ENCODE measurements around the gene MEGF8. TPM values are rescaled to one million over a fixed set of nuclear protein-coding genes. Genes with fewer than 3 reads are reported as not detected.

Gene MEGF8
- total and polyA plus RNA-seq, 4 donors = 6.0 to 21.7 (median 11.1) TPM

GRCh38 chr19:42285988-42286348 is 39.5 kb upstream of the MEGF8 start:
- ATAC-seq (ENCODE audit: insufficient read depth, low FRiP score) (no peak), DNase-seq (no peak)
- H3K27me3 ChIP-seq (ENCODE audit: control insufficient read depth in 3 of 3, insufficient read depth in 3 of 3, low read length in 2 of 3) = no peaks in the 10 kb centered on the region
- peaks cover 4 to 43% (median 23%) of the 10 kb centered on the region in 4 donors for H3K36me3 ChIP-seq (ENCODE audit: control insufficient read depth in 4 of 4, insufficient read depth in 4 of 4, low read length in 4 of 4)
- H3K9ac ChIP-seq (ENCODE audit: insufficient read depth in 1 of 2, low read length in 2 of 2) = peak overlapping the region in 1 of 2 donors; percentile 44
- 16 to 32% methylated on average over 6 of the region's 6 CpGs for WGBS, 2 donors
- peak overlapping the region in 1 of 2 donors; percentile 15 for H3K27ac ChIP-seq (ENCODE audit: low read depth in 1 of 2, low read length in 1 of 2)
- TF ChIP-seq CTCF (IDR thresholded peaks at IDR 0.05; ENCODE audit: control extremely low read depth, extremely low read depth) = no peak
- no peak overlapping the region for H3K4me3 ChIP-seq
- H3K9me3 ChIP-seq (ENCODE audit: control insufficient read depth in 4 of 4, insufficient read depth in 3 of 4, low read length in 3 of 4) = no peaks in the 10 kb centered on the region
- H3K4me1 ChIP-seq (ENCODE audit: control insufficient read depth in 5 of 5, insufficient read depth in 5 of 5, low read length in 5 of 5) = peaks cover 20 to 41% (median 33%) of the 10 kb centered on the region in 5 donors

DNA sequence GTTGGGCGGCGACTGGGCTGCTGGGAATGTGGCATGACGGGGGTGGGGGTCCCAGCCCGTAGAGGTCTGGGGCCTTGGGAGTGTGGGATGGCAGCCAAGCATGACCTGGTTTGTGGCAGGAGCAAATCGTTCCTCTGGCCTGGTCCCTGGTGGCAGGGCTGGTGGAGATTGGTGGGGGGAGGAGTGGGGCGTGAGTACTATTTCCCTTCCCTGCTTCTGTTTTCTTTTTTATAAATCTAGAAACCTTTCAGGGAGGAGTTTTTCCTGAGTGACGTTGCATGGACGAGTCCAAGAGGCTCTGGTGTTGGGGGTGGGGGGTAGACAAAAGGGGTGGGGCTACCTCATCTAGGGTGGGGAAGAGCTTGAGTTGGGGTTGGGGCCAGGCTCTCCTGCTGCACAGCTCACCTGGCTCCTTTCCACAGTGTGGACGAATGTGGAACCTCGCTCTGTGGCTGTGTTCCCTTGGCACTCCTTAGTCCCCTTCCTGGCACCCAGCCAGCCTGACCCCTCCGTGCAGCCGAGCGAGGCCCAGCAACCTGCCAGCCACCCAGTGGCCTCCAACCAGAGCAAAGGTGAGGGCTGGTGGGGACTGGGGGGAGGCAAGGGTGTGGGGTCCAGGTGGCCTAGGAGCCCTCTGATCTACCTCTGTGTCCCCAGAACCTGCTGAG is 39.0 kb upstream of the MEGF8 start:
- peak overlapping the region in 1 of 2 donors; percentile 50 for H3K27ac ChIP-seq (ENCODE audit: low read depth in 1 of 2, low read length in 1 of 2)
- no peak for TF ChIP-seq CTCF (IDR thresholded peaks at IDR 0.05; ENCODE audit: control extremely low read depth, extremely low read depth)

DNA sequence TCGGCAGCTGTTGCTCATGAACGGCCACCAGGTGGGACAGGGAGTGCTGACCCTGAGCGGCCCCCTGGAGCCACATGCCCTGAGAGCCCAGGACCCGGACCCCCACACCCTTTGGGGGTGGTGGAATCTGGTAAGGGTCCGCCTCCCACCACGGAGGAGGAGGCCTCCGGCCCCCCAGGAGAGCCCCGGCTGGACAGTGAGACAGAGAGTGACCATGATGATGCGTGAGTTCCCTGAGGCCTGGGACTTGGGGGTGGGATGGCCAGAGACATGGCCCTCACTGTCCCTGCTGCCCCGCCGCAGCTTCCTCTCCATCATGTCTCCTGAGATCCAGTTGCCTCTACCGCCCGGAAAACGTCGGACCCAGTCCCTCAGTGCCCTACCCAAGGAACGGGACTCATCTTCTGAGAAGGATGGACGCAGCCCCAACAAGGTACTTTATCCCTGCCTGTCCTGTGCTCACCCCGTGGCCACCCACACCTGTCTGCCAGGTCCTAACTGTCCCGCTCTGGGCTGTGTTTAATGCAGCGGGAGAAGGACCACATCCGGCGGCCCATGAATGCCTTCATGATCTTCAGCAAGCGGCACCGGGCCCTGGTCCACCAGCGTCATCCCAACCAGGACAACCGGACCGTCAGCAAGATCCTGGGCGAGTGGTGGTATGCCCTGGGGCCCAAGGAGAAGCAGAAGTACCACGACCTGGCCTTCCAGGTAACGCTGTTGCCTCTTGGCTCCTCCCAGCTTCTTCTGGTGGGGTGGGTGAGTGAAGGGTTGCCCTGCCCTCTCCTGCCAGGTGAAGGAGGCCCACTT is 38.2 kb upstream of the MEGF8 start:
- ATAC-seq (ENCODE audit: insufficient read depth, low FRiP score) (no peak), DNase-seq (no peak)
- peak overlapping the region in 1 of 2 donors; percentile 50 for H3K27ac ChIP-seq (ENCODE audit: low read depth in 1 of 2, low read length in 1 of 2)
- no peak overlapping the region for H3K4me3 ChIP-seq
- H3K36me3 ChIP-seq (ENCODE audit: control insufficient read depth in 4 of 4, insufficient read depth in 4 of 4, low read length in 4 of 4) = peaks cover 9 to 54% (median 31%) of the 10 kb centered on the region in 4 donors
- no peak overlapping the region for H3K9ac ChIP-seq (ENCODE audit: insufficient read depth in 1 of 2, low read length in 2 of 2)
- peaks cover 20 to 30% (median 23%) of the 10 kb centered on the region in 5 donors for H3K4me1 ChIP-seq (ENCODE audit: control insufficient read depth in 5 of 5, insufficient read depth in 5 of 5, low read length in 5 of 5)
- WGBS, 2 donors = 91 to 92% methylated on average over 30 of the region's 30 CpGs
- TF ChIP-seq CTCF (IDR thresholded peaks at IDR 0.05; ENCODE audit: control extremely low read depth, extremely low read depth) = no peak
- H3K27me3 ChIP-seq (ENCODE audit: control insufficient read depth in 3 of 3, insufficient read depth in 3 of 3, low read length in 2 of 3) = no peaks in the 10 kb centered on the region
- no peaks in the 10 kb centered on the region for H3K9me3 ChIP-seq (ENCODE audit: control insufficient read depth in 4 of 4, insufficient read depth in 3 of 4, low read length in 3 of 4)

More for the DNA sequence above, 39.0 kb upstream of the MEGF8 start:
- DNase-seq (peak in 2 of 3 donors; percentile 43 to 59), ATAC-seq (ENCODE audit: insufficient read depth, low FRiP score) (no peak)
- peaks cover 20 to 37% (median 29%) of the 10 kb centered on the region in 5 donors for H3K4me1 ChIP-seq (ENCODE audit: control insufficient read depth in 5 of 5, insufficient read depth in 5 of 5, low read length in 5 of 5)
- no peaks in the 10 kb centered on the region for H3K9me3 ChIP-seq (ENCODE audit: control insufficient read depth in 4 of 4, insufficient read depth in 3 of 4, low read length in 3 of 4)
- peaks cover 6 to 48% (median 25%) of the 10 kb centered on the region in 4 donors for H3K36me3 ChIP-seq (ENCODE audit: control insufficient read depth in 4 of 4, insufficient read depth in 4 of 4, low read length in 4 of 4)
- H3K9ac ChIP-seq (ENCODE audit: insufficient read depth in 1 of 2, low read length in 2 of 2) = peak overlapping the region in 1 of 2 donors; percentile 44
- no peaks in the 10 kb centered on the region for H3K27me3 ChIP-seq (ENCODE audit: control insufficient read depth in 3 of 3, insufficient read depth in 3 of 3, low read length in 2 of 3)
- 28 to 32% methylated on average over 13 of the region's 13 CpGs for WGBS, 2 donors
- no peak overlapping the region for H3K4me3 ChIP-seq

Data from lung (tissue), 12 donors.